Keratinocyte (primary cell): ENCODE data around the gene KCNK10. TPM values are rescaled to one million over a fixed set of nuclear protein-coding genes. Genes with fewer than 3 reads are reported as not detected.

Experiments used
- DNase-seq: peaks from one replicate; pipeline ENCODE4 v3.0.0-alpha.2; 2011; ENCODE audit warnings: low read depth, missing footprints, low spot score
- FAIRE-seq: peaks from 2 replicates; lab custom pipeline; 2011; peaks lifted over from hg19 to GRCh38; lab: Jason Lieb, UNC
- H2AFZ ChIP-seq: 2 replicates; pipeline ENCODE4 v1.6.0; 2012; ENCODE audit warnings: low read length, control low read depth, inconsistent platforms; ENCODE audit not compliant: control insufficient read depth
- H3K27ac ChIP-seq: 2 replicates; pipeline ENCODE4 v1.5.1; 2011; ENCODE audit warnings: low read length; ENCODE audit not compliant: control insufficient read depth, insufficient read depth
- H3K27me3 ChIP-seq: 3 replicates; pipeline ENCODE4 v1.6.0; 2011; ENCODE audit warnings: low read length; ENCODE audit not compliant: control insufficient read depth, insufficient read depth; ENCODE audit errors: extremely low read depth
- H3K36me3 ChIP-seq, 2 experiments: 2 replicates in 1 of 2; 3 replicates in 1 of 2; pipeline ENCODE4 v1.5.1; 2011; ENCODE audit warnings: low read length in 2 of 2, mild to moderate bottlenecking in 1 of 2; ENCODE audit not compliant: control insufficient read depth in 2 of 2, insufficient read depth in 2 of 2; ENCODE audit errors: extremely low read depth in 1 of 2
- H3K4me1 ChIP-seq: 3 replicates; pipeline ENCODE4 v1.5.1; 2011; ENCODE audit warnings: low read length; ENCODE audit not compliant: control insufficient read depth, insufficient read depth; ENCODE audit errors: extremely low read depth
- H3K4me2 ChIP-seq: 3 replicates; pipeline ENCODE4 v1.6.0; 2011; ENCODE audit warnings: low read depth, low read length; ENCODE audit not compliant: control insufficient read depth, insufficient read depth; ENCODE audit errors: extremely low read depth
- H3K4me3 ChIP-seq, 3 experiments: fragments of 200-600 bp in 1 of 3; sonication (generic) in 1 of 3; 2 replicates in 2 of 3; 3 replicates in 1 of 3; pipeline ENCODE4 v1.5.1; 2011 to 2016; ENCODE audit warnings: low read length in 3 of 3, mild to moderate bottlenecking in 3 of 3, control low read depth in 2 of 3, inconsistent platforms in 1 of 3, low read depth in 1 of 3, mixed read lengths in 1 of 3, mixed run types in 1 of 3, moderate library complexity in 1 of 3; ENCODE audit not compliant: control insufficient read depth in 2 of 3, insufficient read depth in 2 of 3; ENCODE audit errors: extremely low read depth in 1 of 3
- H3K79me2 ChIP-seq: 2 replicates; pipeline ENCODE4 v1.6.0; 2012; ENCODE audit warnings: low read length; ENCODE audit not compliant: control insufficient read depth, insufficient read depth
- H3K9ac ChIP-seq: 3 replicates; pipeline ENCODE4 v1.6.0; 2011; ENCODE audit warnings: low read length; ENCODE audit not compliant: control insufficient read depth, insufficient read depth; ENCODE audit errors: extremely low read depth
- H3K9me1 ChIP-seq: 3 replicates; pipeline ENCODE4 v1.6.0; 2011; ENCODE audit warnings: low read length; ENCODE audit not compliant: control insufficient read depth, insufficient read depth; ENCODE audit errors: extremely low read depth
- H3K9me3 ChIP-seq: 2 replicates; pipeline ENCODE4 v1.5.1; 2012; ENCODE audit warnings: low read depth, low read length; ENCODE audit not compliant: control insufficient read depth
- H4K20me1 ChIP-seq: 3 replicates; pipeline ENCODE4 v1.6.0; 2011; ENCODE audit warnings: low read length; ENCODE audit not compliant: control insufficient read depth, insufficient read depth; ENCODE audit errors: extremely low read depth
- CTCF ChIP-seq, 3 experiments: IDR thresholded peaks in 1 of 3; conservative IDR thresholded peaks in 1 of 3; optimal IDR thresholded peaks in 1 of 3; 2 replicates in 2 of 3; 3 replicates in 1 of 3; pipeline versions ENCODE3 to v1.5.1; 2011; ENCODE audit warnings: low read length in 3 of 3, mild to moderate bottlenecking in 3 of 3, moderate library complexity in 2 of 3, control low read depth in 1 of 3, inconsistent platforms in 1 of 3; ENCODE audit not compliant: insufficient read depth in 2 of 3; ENCODE audit errors: extremely low read depth in 1 of 3
- EZH2 ChIP-seq: IDR thresholded peaks from one replicate; pipeline ENCODE4 v1.6.1; 2012; ENCODE audit warnings: inconsistent platforms, mild to moderate bottlenecking, low read length, moderate library complexity
- dilution Hi-C: fragments of 300-500 bp; cut with MboI; formaldehyde crosslinking; loops from one replicate; pipeline ENCODE4 v1.7.0; 2020; ENCODE audit warnings: low sequenced_read_pairs; ENCODE audit not compliant: extremely low pct_ligation_motif_present
- polyA plus RNA-seq, 5 experiments: library from polyadenylated mRNA; depleted of rRNA in 3 of 5; stranded (reverse) in 3 of 5; stranded (forward) in 1 of 5; unstranded in 1 of 5; fragments of >200 nt; gene quantifications; 1 replicate in 1 of 5; 2 replicates in 3 of 5; 3 replicates in 1 of 5; pipeline versions ENCODE4 v1.2.1 to v1.2.3, GENCODE V29; 2011 to 2012; ENCODE audit warnings: missing spikeins in 2 of 5, low read depth in 1 of 5, low replicate concordance in 1 of 5

The KCNK10 gene
- polyA plus RNA-seq, 1 donor (not counting 4 experiments of a cell fraction or from before 2014, with no cell fraction given) = 0.79 TPM

- DNase-seq (no peak), FAIRE-seq (no peak)
- dilution Hi-C loops = no loop called here
- Histone ChIP-seq H3K79me2 (no peaks in the 10 kb centered on the region), H3K9ac (no peak overlapping the region), H3K36me3 (no peaks in the 10 kb centered on the region), H3K4me1 (no peaks in the 10 kb centered on the region), H3K9me3 (no peaks in the 10 kb centered on the region), H2AFZ (no peak overlapping the region), H4K20me1 (no peaks in the 10 kb centered on the region), H3K4me2 (no peak overlapping the region), H3K27me3 (no peaks in the 10 kb centered on the region), H3K9me1 (no peaks in the 10 kb centered on the region), H3K27ac (no peak overlapping the region), H3K4me3 (no peak overlapping the region)
- TF ChIP-seq EZH2 (no peak), CTCF (optimal IDR thresholded peaks at IDR 0.05 in 1 of 3, IDR thresholded peaks at IDR 0.05 in 1 of 3, conservative IDR thresholded peaks at IDR 0.05 in 1 of 3; ENCODE audit: extremely low read depth in 1 of 3, insufficient read depth in 2 of 3, low read length in 3 of 3) (no peak)
Observed at GRCh38 chr14:88234442-88234841, 88.6 kb downstream of the KCNK10 start.

GRCh38 chr14:88233915-88234314, 89.2 kb downstream of the KCNK10 start:
- no peaks in the 10 kb centered on the region for H4K20me1 ChIP-seq
- H2AFZ ChIP-seq = no peak overlapping the region
- H3K27me3 ChIP-seq = no peaks in the 10 kb centered on the region
- H3K27ac ChIP-seq = no peak overlapping the region
- no peak for FAIRE-seq
- H3K36me3 ChIP-seq = no peaks in the 10 kb centered on the region
- no peak overlapping the region for H3K9ac ChIP-seq
- H3K4me1 ChIP-seq = peaks cover 2% of the 10 kb centered on the region
- no peaks in the 10 kb centered on the region for H3K9me3 ChIP-seq
- dilution Hi-C loops = no loop called here
- no peak for DNase-seq
- no peak overlapping the region for H3K4me2 ChIP-seq
- TF ChIP-seq CTCF (optimal IDR thresholded peaks at IDR 0.05 in 1 of 3, IDR thresholded peaks at IDR 0.05 in 1 of 3, conservative IDR thresholded peaks at IDR 0.05 in 1 of 3; ENCODE audit: extremely low read depth in 1 of 3, insufficient read depth in 2 of 3, low read length in 3 of 3) (peak in 2 of 3 experiments; percentile 25 to 40), EZH2 (no peak)
- H3K79me2 ChIP-seq = no peaks in the 10 kb centered on the region
- H3K4me3 ChIP-seq = no peak overlapping the region
- H3K9me1 ChIP-seq = no peaks in the 10 kb centered on the region
